Measurements from ENCODE around the gene PRR11. TPM values are rescaled to one million over a fixed set of nuclear protein-coding genes. Genes with fewer than 3 reads are reported as not detected.
"Not testable (repeated sequence)": the region's sequence is repeated elsewhere in the genome, so short reads cannot be mapped to it uniquely, and the experiment has no call there.

The PRR11 gene
- total and polyA plus RNA-seq, 11 donors, result 0.15 to 11.4 (median 1.0) TPM

GRCh38 chr17:59129814-59130213 is 25.7 kb upstream of the PRR11 start:
- ATAC-seq, result no peak
- H3K9me3 ChIP-seq, result no peaks in the 10 kb centered on the region
- peaks cover 0 to 3% (median 0%) of the 10 kb centered on the region in 12 donors for H3K4me1 ChIP-seq
- no peak overlapping the region for H3K27ac ChIP-seq
- 50 to 96% (median 61%) methylated on average over 2 of the region's 2 CpGs for WGBS, 4 donors
- H3K27me3 ChIP-seq, result no peaks in the 10 kb centered on the region
- DNase-seq, result no peak
- no peak overlapping the region for H3K4me3 ChIP-seq
- intact Hi-C loops (cut with DNase I), result no loop called here
- H3K36me3 ChIP-seq, result peaks cover 0 to 43% (median 16%) of the 10 kb centered on the region in 9 donors
- TF ChIP-seq, protein P1, sequence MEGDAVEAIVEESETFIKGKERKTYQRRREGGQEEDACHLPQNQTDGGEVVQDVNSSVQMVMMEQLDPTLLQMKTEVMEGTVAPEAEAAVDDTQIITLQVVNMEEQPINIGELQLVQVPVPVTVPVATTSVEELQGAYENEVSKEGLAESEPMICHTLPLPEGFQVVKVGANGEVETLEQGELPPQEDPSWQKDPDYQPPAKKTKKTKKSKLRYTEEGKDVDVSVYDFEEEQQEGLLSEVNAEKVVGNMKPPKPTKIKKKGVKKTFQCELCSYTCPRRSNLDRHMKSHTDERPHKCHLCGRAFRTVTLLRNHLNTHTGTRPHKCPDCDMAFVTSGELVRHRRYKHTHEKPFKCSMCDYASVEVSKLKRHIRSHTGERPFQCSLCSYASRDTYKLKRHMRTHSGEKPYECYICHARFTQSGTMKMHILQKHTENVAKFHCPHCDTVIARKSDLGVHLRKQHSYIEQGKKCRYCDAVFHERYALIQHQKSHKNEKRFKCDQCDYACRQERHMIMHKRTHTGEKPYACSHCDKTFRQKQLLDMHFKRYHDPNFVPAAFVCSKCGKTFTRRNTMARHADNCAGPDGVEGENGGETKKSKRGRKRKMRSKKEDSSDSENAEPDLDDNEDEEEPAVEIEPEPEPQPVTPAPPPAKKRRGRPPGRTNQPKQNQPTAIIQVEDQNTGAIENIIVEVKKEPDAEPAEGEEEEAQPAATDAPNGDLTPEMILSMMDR (IDR thresholded peaks at IDR 0.05), result no peak
- TF ChIP-seq POLR2A (IDR thresholded peaks at IDR 0.05), result no peak

DNA sequence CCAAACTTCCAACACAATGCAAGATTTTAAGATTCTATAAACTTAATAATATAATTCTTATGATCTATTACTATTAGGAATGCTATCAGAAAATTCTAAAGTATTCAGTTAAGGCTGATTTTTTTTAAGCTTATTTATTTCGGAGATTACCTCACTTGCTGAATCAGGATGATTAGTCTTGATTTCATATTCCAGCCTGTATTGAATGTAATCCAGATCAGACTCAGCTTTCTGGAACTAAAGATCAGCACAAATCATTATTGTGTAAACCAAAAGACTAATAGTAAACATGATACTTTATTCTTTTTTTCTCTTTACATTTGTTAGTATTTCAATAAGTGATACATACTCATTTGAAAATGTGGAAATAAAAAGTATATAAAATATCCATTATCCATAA is 24.4 kb upstream of the PRR11 start:
- Histone ChIP-seq H3K36me3 (peaks cover 0 to 38% (median 16%) of the 10 kb centered on the region in 9 donors), H3K27ac (no peak overlapping the region), H3K4me3 (no peak overlapping the region), H3K9me3 (no peaks in the 10 kb centered on the region), H3K4me1 (peaks cover 0 to 3% (median 0%) of the 10 kb centered on the region in 12 donors), H3K27me3 (no peaks in the 10 kb centered on the region)
- no peak for TF ChIP-seq POLR2A (IDR thresholded peaks at IDR 0.05)
- TF ChIP-seq, protein P1 (IDR thresholded peaks at IDR 0.05), result no peak
- no peak for DNase-seq
- WGBS, 4 donors, result 86 to 94% (median 90%) methylated on average over 1 of the region's 1 CpG
- intact Hi-C loops (cut with DNase I), result no loop called here
- no peak for ATAC-seq

DNA sequence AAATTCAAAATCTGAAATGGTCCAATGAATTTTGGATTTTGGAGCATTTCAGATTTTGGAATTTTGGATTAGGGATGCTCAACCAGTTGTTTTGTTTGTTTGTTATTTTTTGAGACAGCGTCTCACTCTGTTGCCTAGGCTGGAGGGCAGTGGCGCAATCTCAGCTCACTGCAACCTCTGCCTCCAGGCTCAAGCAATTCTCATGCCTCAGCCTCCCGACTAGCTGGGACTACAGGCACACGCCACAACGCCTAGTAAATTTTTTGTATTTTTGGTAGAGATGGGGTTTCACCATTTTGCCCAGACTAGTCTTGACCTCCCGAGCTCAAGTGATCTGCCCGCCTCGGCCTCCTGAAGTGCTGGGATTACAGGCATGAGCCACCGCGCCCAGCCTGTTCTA is 17.2 kb upstream of the PRR11 start:
- intact Hi-C loops (cut with DNase I); H3K27me3 ChIP-seq; DNase-seq; H3K9me3 ChIP-seq; H3K4me1 ChIP-seq; ATAC-seq; H3K27ac ChIP-seq; H3K4me3 ChIP-seq: not testable (repeated sequence)
- peaks cover 0 to 13% (median 0%) of the 10 kb centered on the region in 9 donors for H3K36me3 ChIP-seq
- 94 to 95% (median 95%) methylated on average over 10 of the region's 10 CpGs for WGBS, 4 donors

GRCh38 chr17:59139939-59140338 is 15.6 kb upstream of the PRR11 start:
- Histone ChIP-seq H3K36me3 (peaks cover 0 to 13% (median 0%) of the 10 kb centered on the region in 9 donors), H3K27ac (no peak overlapping the region), H3K4me3 (no peak overlapping the region), H3K4me1 (peaks cover 0 to 3% (median 0%) of the 10 kb centered on the region in 12 donors), H3K27me3 (no peaks in the 10 kb centered on the region), H3K9me3 (no peaks in the 10 kb centered on the region)
- TF ChIP-seq, protein P1 (IDR thresholded peaks at IDR 0.05), result no peak
- no peak for TF ChIP-seq POLR2A (IDR thresholded peaks at IDR 0.05)
- 88 to 96% (median 94%) methylated on average over 4 of the region's 4 CpGs for WGBS, 4 donors
- DNase-seq (no peak), ATAC-seq (no peak)
- intact Hi-C loops (cut with DNase I), result loop anchor here in 1 of 10 donors (10.0 kb wide), 1 partner anchor 1925 kb away; no protein-coding TSS in a partner anchor

- no peak for DNase-seq
- Histone ChIP-seq H3K4me1 (peaks cover 0 to 3% (median 0%) of the 10 kb centered on the region in 12 donors), H3K27ac (no peak overlapping the region), H3K27me3 (no peaks in the 10 kb centered on the region), H3K9me3 (no peaks in the 10 kb centered on the region), H3K36me3 (peaks cover 0 to 13% (median 0%) of the 10 kb centered on the region in 9 donors), H3K4me3 (no peak overlapping the region)
- ATAC-seq, result no peak
- TF ChIP-seq, protein P1 (IDR thresholded peaks at IDR 0.05), result no peak
- TF ChIP-seq POLR2A (IDR thresholded peaks at IDR 0.05), result no peak
- WGBS, 4 donors, result 90 to 97% (median 93%) methylated on average over 1 of the region's 1 CpG
- intact Hi-C loops (cut with DNase I), result loop anchor here in 1 of 10 donors (10.0 kb wide), 1 partner anchor 1927 kb away; no protein-coding TSS in a partner anchor
Observed at GRCh38 chr17:59141860-59142259, 13.7 kb upstream of the PRR11 start.
